GM18951 (cell line): ENCODE data around the gene MEGF8.
"Not testable (repeated sequence)": the region's sequence is repeated elsewhere in the genome, so short reads cannot be mapped to it uniquely, and the experiment has no call there.

Source experiments
- POLR2A ChIP-seq: IDR thresholded peaks from 4 replicates; pipeline ENCODE4 v1.6.1; 2011; ENCODE audit warnings: mild to moderate bottlenecking; ENCODE audit not compliant: insufficient read length, insufficient read depth; ENCODE audit errors: extremely low read depth
- in situ Hi-C: fragments of 300-500 bp; cut with MboI; formaldehyde crosslinking; loops from one replicate; pipeline ENCODE4 v1.12.0; 2022; ENCODE audit warnings: low sequenced_read_pairs, mixed read lengths, inconsistent platforms; ENCODE audit not compliant: unreplicated experiment

MEGF8 gene

DNA sequence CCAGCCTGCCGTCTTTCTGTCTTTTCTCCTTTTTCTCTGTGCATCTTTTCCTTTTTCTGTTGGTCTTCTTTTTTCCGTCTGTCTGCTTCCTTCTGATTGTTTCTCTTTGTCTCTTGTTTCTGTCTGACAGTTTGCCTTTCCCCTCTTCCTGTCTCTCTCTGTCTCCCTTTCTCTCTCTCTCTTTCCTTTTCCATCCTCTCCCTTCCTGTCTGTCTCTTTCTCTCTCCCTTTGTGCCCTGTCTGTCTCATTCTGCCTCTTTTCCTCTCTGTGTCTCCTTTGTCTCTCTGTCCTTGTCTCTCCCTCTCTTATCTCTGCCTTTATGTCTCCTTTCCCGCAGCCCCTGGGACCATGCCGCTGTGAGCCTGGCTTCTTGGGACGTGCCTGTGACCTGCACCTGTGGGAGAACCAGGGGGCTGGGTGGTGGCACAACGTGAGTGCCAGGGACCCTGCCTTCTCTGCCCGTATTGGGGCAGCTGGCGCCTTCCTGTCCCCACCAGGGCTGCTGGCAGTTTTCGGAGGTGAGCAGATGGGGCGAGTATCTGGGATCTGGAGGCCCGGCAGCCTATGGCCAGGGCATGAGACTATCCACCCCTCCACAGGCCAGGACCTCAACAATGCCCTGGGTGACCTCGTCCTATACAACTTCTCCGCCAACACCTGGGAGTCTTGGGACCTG is 9.4 kb downstream of the MEGF8 start:
- in situ Hi-C loops = no loop called here
- no peak for TF ChIP-seq POLR2A

DNA sequence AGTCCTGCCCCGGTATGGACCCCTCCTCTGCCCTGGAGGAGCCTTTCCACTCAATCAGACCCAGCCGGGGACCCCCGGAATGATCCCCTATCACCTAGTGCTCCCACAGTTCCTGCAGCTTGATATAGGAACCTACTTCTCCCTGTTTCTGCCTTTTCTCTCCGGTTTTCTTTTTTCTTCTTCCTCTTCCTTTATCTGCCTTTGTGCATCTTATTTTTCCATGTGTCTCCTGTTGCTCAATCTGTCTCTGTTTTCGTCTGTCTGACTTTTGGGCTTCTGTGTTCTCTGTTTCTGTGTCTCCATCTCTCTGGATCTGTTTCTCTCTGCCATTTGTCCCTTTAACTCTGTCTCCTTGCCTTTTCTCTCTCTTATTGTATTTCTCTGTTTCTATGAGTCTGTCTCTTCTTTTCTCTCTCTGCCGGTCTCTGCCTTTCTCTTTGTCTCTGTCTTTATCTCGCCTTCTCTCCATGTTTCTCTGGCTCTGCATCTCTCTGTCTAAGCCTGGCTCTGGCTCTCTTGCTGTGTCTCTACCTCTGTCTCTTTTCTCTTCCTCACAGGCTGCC is 10.0 kb downstream of the MEGF8 start:
- no peak for TF ChIP-seq POLR2A

DNA sequence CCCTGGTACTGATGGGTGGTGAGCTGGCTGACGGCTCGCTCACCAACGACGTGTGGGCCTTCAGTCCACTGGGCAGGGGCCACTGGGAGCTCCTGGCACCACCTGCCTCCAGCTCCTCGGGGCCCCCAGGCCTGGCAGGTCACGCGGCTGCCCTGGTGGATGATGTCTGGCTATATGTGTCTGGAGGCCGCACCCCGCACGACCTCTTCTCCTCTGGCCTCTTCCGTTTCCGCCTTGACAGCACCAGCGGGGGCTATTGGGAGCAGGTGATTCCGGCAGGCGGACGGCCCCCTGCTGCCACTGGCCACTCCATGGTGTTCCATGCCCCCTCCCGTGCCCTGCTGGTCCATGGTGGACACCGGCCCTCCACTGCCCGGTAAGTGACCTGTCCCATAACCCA is 10.5 kb downstream of the MEGF8 start:
- in situ Hi-C loops = no loop called here
- TF ChIP-seq POLR2A = no peak

More for the DNA sequence above, 10.0 kb downstream of the MEGF8 start:
- in situ Hi-C loops = no loop called here

GRCh38 chr19:42339126-42339860 is 13.9 kb downstream of the MEGF8 start:
- in situ Hi-C loops = not testable (repeated sequence)

- in situ Hi-C loops = not testable (repeated sequence)
Measured at GRCh38 chr19:42339922-42340321, 14.5 kb downstream of the MEGF8 start.

GRCh38 chr19:42343344-42344110 is 18.1 kb downstream of the MEGF8 start:
- no peak for TF ChIP-seq POLR2A
- in situ Hi-C loops = no loop called here

DNA sequence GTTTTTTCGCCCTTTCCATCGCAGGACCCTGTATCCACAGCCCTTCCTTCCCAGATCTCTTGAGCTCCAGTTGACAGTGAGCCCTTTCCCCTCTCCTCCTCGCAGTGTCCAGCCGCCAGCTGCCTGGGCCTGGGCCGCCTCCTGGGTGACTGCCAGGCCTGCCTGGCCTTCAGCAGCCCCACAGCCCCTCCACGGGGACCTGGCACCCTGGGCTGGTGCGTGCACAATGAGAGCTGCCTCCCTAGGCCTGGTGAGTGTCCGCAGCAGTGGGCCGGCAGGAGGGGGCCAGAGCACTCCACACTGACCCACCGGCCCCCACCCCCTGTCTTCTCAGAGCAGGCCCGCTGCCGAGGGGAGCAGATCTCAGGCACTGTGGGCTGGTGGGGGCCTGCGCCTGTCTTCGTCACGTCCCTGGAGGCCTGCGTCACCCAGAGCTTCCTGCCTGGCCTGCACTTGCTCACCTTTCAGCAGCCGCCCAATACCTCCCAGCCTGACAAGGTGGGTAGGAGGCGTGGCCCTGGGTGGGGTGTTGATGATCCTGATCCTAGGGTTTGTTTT is 19.0 kb downstream of the MEGF8 start:
- TF ChIP-seq POLR2A = no peak

GRCh38 chr19:42345191-42345812 is 19.9 kb downstream of the MEGF8 start:
- TF ChIP-seq POLR2A = no peak
- in situ Hi-C loops = no loop called here

More for the DNA sequence above, 19.0 kb downstream of the MEGF8 start:
- in situ Hi-C loops = no loop called here

- in situ Hi-C loops = no loop called here
- no peak for TF ChIP-seq POLR2A
Measured at GRCh38 chr19:42348211-42348610, 22.8 kb downstream of the MEGF8 start.

DNA sequence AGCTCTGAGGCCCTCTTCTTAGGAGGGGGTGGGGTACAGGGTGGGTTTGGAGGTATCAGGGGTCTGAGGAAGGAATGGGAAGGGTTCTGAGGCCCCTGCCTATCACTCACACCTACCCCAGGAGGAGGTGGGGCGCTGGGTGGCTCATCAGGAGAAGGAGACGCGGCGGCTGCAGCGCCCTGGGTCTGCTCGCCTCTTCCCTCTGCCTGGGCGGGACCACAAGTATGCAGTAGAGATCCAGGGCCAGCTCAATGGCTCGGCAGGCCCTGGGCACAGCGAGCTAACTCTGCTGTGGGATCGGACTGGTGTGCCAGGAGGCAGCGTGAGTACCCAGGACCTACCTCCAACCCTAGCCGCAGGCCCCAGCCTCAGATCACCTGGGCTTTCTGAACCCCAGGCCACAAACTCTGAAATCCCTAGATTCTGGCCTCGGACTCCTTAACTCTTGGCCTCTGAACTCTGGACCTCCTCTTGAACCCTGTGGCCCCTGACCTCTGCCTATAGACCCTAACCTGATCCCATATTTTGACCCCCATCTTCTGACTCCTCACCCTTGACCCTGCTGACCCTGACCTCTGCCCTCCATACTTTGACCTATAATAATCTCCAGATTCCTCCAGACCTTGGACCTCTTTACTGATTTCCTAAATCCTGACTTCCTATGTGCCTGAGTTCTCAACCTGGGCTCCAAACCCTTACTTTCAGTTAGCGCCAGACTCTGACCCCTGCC is 24.1 kb downstream of the MEGF8 start:
- in situ Hi-C loops = no loop called here
- no peak for TF ChIP-seq POLR2A

DNA sequence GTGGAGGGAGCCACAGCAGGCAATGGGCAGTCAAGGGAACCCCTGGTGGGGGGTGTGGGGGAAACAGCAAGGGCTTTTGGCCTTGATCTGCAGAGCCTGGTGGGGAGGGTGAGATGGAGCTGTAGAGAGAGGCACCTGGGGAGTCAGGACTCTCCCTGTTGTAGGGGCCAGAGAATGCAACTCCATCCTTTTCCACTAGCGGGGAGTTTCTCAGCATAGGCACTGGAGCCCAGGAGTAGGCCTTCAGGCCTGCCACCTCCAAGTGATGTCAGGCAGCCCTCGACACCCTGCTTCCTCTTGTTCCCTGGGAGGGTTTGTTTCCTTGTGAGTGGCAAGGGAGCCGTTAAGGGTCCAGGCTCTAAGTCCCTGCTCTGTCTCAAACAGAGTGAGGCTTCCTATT is 25.0 kb downstream of the MEGF8 start:
- TF ChIP-seq POLR2A = no peak
- in situ Hi-C loops = no loop called here

DNA sequence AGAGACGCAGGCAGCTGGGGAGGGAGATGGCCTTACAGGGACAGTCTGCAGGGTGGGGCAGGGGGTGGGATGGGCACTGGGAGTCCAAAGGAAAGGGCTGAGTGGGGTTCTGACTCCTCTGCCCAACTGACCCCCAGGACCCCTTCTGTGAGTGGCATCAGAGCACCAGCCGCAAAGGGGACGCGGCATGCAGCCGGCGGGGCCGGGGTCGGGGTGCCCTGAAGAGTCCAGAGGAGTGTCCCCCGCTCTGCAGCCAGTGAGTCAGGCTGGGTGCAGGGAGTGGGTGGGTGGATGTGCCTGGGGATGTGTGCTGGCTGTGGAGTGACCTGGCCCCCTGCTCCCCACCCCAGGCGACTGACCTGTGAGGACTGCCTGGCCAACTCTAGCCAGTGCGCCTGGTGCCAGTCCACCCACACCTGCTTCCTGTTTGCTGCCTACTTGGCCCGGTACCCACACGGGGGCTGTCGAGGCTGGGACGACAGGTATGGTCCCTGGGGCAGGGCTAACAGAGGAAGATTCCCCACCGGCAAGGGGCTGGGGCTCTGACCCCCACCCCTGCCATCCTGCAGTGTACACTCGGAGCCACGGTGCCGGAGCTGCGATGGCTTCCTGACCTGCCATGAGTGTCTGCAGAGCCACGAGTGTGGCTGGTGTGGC is 25.8 kb downstream of the MEGF8 start:
- in situ Hi-C loops = no loop called here
- TF ChIP-seq POLR2A = no peak
